Tibial nerve (tissue), 4 donors: ENCODE data around the gene ZDHHC20.

Experiments
- CTCF ChIP-seq, 5 experiments: fragments of 200-600 bp in 3 of 5; fragments of 450-650 bp in 2 of 5; sonication (generic) in 3 of 5; IDR thresholded peaks; one replicate each; pipeline ENCODE4 v1.5.1; 2016 to 2019; ENCODE audit warnings: antibody characterized with exemption in 5 of 5, mild to moderate bottlenecking in 3 of 5, moderate library complexity in 2 of 5
- EP300 ChIP-seq, 2 donors: sonication (generic); formaldehyde crosslinking; IDR thresholded peaks; one replicate each; pipeline ENCODE4 v1.6.1; 2017; ENCODE audit warnings: antibody characterized with exemption in 2 of 2, mild to moderate bottlenecking in 1 of 2
- POLR2A ChIP-seq, 2 donors: fragments of 450-650 bp; IDR thresholded peaks; one replicate each; pipeline ENCODE4 v1.6.1; 2017; ENCODE audit warnings: antibody characterized with exemption in 2 of 2, mild to moderate bottlenecking in 2 of 2, moderate library complexity in 2 of 2

- no peak for TF ChIP-seq CTCF (IDR thresholded peaks at IDR 0.05)
- TF ChIP-seq POLR2A (IDR thresholded peaks at IDR 0.05): no peak
- TF ChIP-seq EP300 (IDR thresholded peaks at IDR 0.05): no peak
Measured at GRCh38 chr13:21371011-21371410, 88.1 kb downstream of the ZDHHC20 start.
